Breast epithelium (tissue), 4 donors: ENCODE results near the gene GRPR. TPM values are rescaled to one million over a fixed set of nuclear protein-coding genes. Genes with fewer than 3 reads are reported as not detected.

ENCODE experiments used
- DNase-seq, 2 donors: peaks; one replicate each; pipeline ENCODE4 v3.0.0-alpha.2; 2019; ENCODE audit warnings: low spot score in 2 of 2
- H3K27ac ChIP-seq, 2 donors: fragments of 200-600 bp; sonication (generic) in 1 of 2; one replicate each; pipeline ENCODE4 v1.5.1; 2016 to 2019; ENCODE audit warnings: mild to moderate bottlenecking in 1 of 2
- H3K27me3 ChIP-seq, 2 donors: fragments of 200-600 bp; sonication (generic) in 1 of 2; one replicate each; pipeline versions ENCODE4 v1.5.1 to v1.6.0; 2017 to 2019; ENCODE audit warnings: control low read depth in 1 of 2, mild to moderate bottlenecking in 1 of 2
- H3K36me3 ChIP-seq: fragments of 200-600 bp; one replicate; pipeline ENCODE4 v1.5.1; 2019
- H3K4me1 ChIP-seq, 2 donors: fragments of 200-600 bp; sonication (generic); one replicate each; pipeline ENCODE4 v1.5.1; 2016 to 2019; ENCODE audit warnings: control low read depth in 1 of 2
- H3K4me3 ChIP-seq, 3 donors: fragments of 200-600 bp; sonication (generic); 1 replicate in 2 of 3; 2 replicates in 1 of 3; pipeline ENCODE4 v1.5.1; 2016 to 2019; ENCODE audit warnings: mild to moderate bottlenecking in 3 of 3, moderate library complexity in 2 of 3
- H3K9me3 ChIP-seq, 2 donors: fragments of 200-600 bp; sonication (generic) in 1 of 2; one replicate each; pipeline ENCODE4 v1.5.1; 2016 to 2019; ENCODE audit warnings: control low read depth in 1 of 2
- CTCF ChIP-seq, 3 donors: fragments of 450-650 bp; IDR thresholded peaks; one replicate each; pipeline ENCODE4 v1.5.1; 2016 to 2017; ENCODE audit warnings: antibody characterized with exemption in 3 of 3, mild to moderate bottlenecking in 3 of 3, moderate library complexity in 3 of 3
- POLR2A ChIP-seq: fragments of 450-650 bp; IDR thresholded peaks from one replicate; pipeline ENCODE4 v1.6.1; 2016; ENCODE audit warnings: antibody characterized with exemption, mild to moderate bottlenecking, moderate library complexity
- POLR2AphosphoS5 ChIP-seq, 3 donors: sonication (generic); formaldehyde crosslinking; IDR thresholded peaks; one replicate each; pipeline ENCODE4 v1.6.1; 2017; ENCODE audit warnings: antibody characterized with exemption in 3 of 3
- intact Hi-C: fragments of 100-400 bp; cut with DNase I; formaldehyde crosslinking; loops from one replicate; pipeline ENCODE4 v1.15.1; 2023; ENCODE audit warnings: low total_unique reads
- total RNA-seq, 3 donors: library from RNA; depleted of rRNA; stranded (reverse); fragments of >200 nt; gene quantifications; one replicate each; pipeline ENCODE4 v1.1.0, GENCODE V29; 2016

GRPR gene
- total RNA-seq, 3 donors from 2014 or later = 5.3 to 6.2 TPM; not detected in 1

GRCh38 chrX:16199343-16199742, 76.0 kb downstream of the GRPR start:
- Histone ChIP-seq H3K27me3 (peaks cover 0 to 42% of the 10 kb centered on the region in 2 donors), H3K27ac (no peak overlapping the region), H3K4me3 (no peak overlapping the region), H3K4me1 (no peaks in the 10 kb centered on the region), H3K9me3 (no peaks in the 10 kb centered on the region), H3K36me3 (no peaks in the 10 kb centered on the region)
- DNase-seq = no peak
- TF ChIP-seq CTCF (IDR thresholded peaks at IDR 0.05) (no peak), POLR2AphosphoS5 (IDR thresholded peaks at IDR 0.05) (no peak), POLR2A (no peak)
- intact Hi-C loops = no loop called here

- no peaks in the 10 kb centered on the region for H3K36me3 ChIP-seq
- intact Hi-C loops = no loop called here
- TF ChIP-seq POLR2A (no peak), CTCF (IDR thresholded peaks at IDR 0.05) (no peak), POLR2AphosphoS5 (IDR thresholded peaks at IDR 0.05) (no peak)
- H3K27ac ChIP-seq = no peak overlapping the region
- DNase-seq = no peak
- no peaks in the 10 kb centered on the region for H3K9me3 ChIP-seq
- H3K4me1 ChIP-seq = no peaks in the 10 kb centered on the region
- H3K4me3 ChIP-seq = no peak overlapping the region
- peaks cover 0 to 28% of the 10 kb centered on the region in 2 donors for H3K27me3 ChIP-seq
Measured at GRCh38 chrX:16202943-16203342, 79.6 kb downstream of the GRPR start.

Other genes with a start within 250 kb of the GRPR start
- gene MAGEB17, start 43.9 kb downstream of the GRPR start, total RNA-seq = under 1 TPM in 2 of 3 donors, not detected in 1; 0.33 to 0.44 TPM